H1 (cell line): ENCODE results near the gene CDC45.

Source experiments
- ATF3 ChIP-seq: IDR thresholded peaks from 2 replicates; pipeline ENCODE4 v1.6.1; 2011; ENCODE audit warnings: low read depth, mild to moderate bottlenecking, low read length; ENCODE audit not compliant: insufficient read depth
- BRCA1 ChIP-seq: IDR thresholded peaks from 2 replicates; pipeline ENCODE4 v1.6.1; 2012; ENCODE audit warnings: low read depth, low read length, improper control_type of control experiment
- CTCF ChIP-seq, 3 experiments: IDR thresholded peaks; 1 replicate in 2 of 3; 2 replicates in 1 of 3; pipeline versions ENCODE4 v1.5.1 to v1.6.1; 2011; ENCODE audit warnings: low read length in 3 of 3, mild to moderate bottlenecking in 3 of 3, inconsistent platforms in 2 of 3, low read depth in 1 of 3, moderate library complexity in 1 of 3; ENCODE audit not compliant: insufficient read depth in 1 of 3; ENCODE audit errors: control extremely low read depth in 1 of 3
- EZH2 ChIP-seq: fragments of 200-600 bp; sonication (generic); IDR thresholded peaks from 2 replicates; pipeline ENCODE4 v1.7.1; 2012; ENCODE audit warnings: low read depth, mild to moderate bottlenecking, moderate library complexity, low read length, inconsistent platforms; ENCODE audit not compliant: severe bottlenecking
- JUND ChIP-seq: IDR thresholded peaks from 2 replicates; pipeline ENCODE4 v1.6.1; 2011; ENCODE audit warnings: mild to moderate bottlenecking, improper control_type of control experiment, low read length
- KDM1A ChIP-seq: fragments of 200-600, 300-600 bp; sonication (generic); IDR thresholded peaks from 2 replicates; pipeline ENCODE4 v1.7.1; 2016; ENCODE audit warnings: mild to moderate bottlenecking, low read length, borderline replicate concordance
- MAFK ChIP-seq: IDR thresholded peaks from 2 replicates; pipeline ENCODE4 v1.6.1; 2012; ENCODE audit warnings: low read depth, mild to moderate bottlenecking, improper control_type of control experiment, low read length
- MAX ChIP-seq: IDR thresholded peaks from 2 replicates; pipeline ENCODE4 v1.6.1; 2012; ENCODE audit warnings: inconsistent platforms
- POLR2A ChIP-seq, 2 experiments: IDR thresholded peaks; 1 replicate in 1 of 2; 2 replicates in 1 of 2; pipeline ENCODE4 v1.6.1; 2011; ENCODE audit warnings: low read depth in 2 of 2, low read length in 2 of 2, mild to moderate bottlenecking in 2 of 2; ENCODE audit errors: control extremely low read depth in 1 of 2
- POLR2AphosphoS5 ChIP-seq: IDR thresholded peaks from 2 replicates; pipeline ENCODE4 v1.6.1; 2011; ENCODE audit warnings: low read depth, low read length
- RFX5 ChIP-seq: IDR thresholded peaks from 2 replicates; pipeline ENCODE4 v1.6.1; 2011; ENCODE audit warnings: low read depth, low read length, improper control_type of control experiment, borderline replicate concordance
- SUZ12 ChIP-seq: fragments of 200-600 bp; sonication (generic); IDR thresholded peaks from 2 replicates; pipeline ENCODE4 v1.6.1; 2012; ENCODE audit warnings: mild to moderate bottlenecking, inconsistent platforms, low read length, moderate library complexity, mixed read lengths
- USF2 ChIP-seq: IDR thresholded peaks from 2 replicates; pipeline ENCODE4 v1.6.1; 2011; ENCODE audit warnings: low read length, improper control_type of control experiment

GRCh38 chr22:19522190-19522880 is 42.6 kb downstream of the CDC45 start:
- no peak for TF ChIP-seq CTCF (IDR thresholded peaks at IDR 0.05; ENCODE audit: control extremely low read depth in 1 of 3, insufficient read depth in 1 of 3, low read depth in 1 of 3, low read length in 3 of 3)
- TF ChIP-seq MAFK: no peak
- no peak for TF ChIP-seq POLR2A (IDR thresholded peaks at IDR 0.05; ENCODE audit: control extremely low read depth in 1 of 2, low read depth in 2 of 2, low read length in 2 of 2)
- TF ChIP-seq USF2: no peak
- TF ChIP-seq ATF3: no peak
- no peak for TF ChIP-seq EZH2
- TF ChIP-seq RFX5: no peak
- TF ChIP-seq MAX: no peak
- TF ChIP-seq POLR2AphosphoS5: no peak
- no peak for TF ChIP-seq KDM1A
- no peak for TF ChIP-seq JUND
- TF ChIP-seq BRCA1: no peak
- TF ChIP-seq SUZ12: no peak
